ENCODE data around the gene ST3GAL2.

ST3GAL2 gene

GRCh38 chr16:70438969-70439862 lies at the start of gene ST3GAL2:
Gene ST3GAL2 (minus strand): TSS chr16:70439100. CDS start chr16:70398530, 40,570 bp downstream.
- DNase-seq, result peak; percentile 82

DNA sequence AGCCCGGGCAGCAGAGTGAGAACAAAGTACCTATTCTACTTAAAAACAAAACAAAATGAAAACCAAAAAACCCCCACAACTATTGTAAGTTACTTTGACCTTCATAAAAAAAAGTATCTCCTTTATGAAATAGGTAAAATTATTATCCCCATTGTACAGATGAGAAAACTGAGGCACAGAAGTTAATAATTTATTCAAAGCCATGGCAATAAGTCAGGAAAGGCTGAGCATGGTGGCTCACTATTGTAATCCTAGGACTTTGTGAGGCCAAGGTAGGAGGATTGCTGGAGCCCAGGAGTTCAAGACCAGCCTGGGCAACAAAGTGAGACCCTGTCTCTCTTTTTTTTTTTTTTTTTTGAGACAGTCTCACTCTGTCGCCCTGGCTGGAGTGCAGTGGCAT lies 46.0 kb upstream of the ST3GAL2 start:
- DNase-seq, result no peak

DNA sequence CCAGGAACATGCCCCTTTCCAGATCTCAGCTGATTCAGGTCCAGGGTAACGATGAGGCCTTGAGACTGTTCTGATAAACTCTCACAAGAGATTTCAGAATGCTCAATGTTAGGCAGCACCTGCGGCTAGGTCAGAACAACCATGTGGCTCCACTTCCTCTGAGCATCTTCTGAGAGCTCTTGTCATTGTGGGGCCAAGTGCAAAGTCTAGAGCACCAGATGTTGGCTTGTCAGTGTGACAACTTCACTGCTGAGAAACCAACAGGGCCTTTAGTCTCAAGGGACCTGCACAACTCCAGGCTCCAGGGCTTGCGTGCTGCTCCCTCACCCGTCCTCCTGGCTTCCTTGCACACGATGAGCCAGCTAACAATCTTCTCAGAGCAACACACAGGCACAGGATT lies 44.5 kb upstream of the ST3GAL2 start:
- no peak for DNase-seq

- DNase-seq, result no peak
These were observed 43.7 kb upstream of the ST3GAL2 start for GRCh38 chr16:70482624-70483023.

GRCh38 chr16:70481929-70482536 lies 43.1 kb upstream of the ST3GAL2 start:
- DNase-seq, result no peak

DNA sequence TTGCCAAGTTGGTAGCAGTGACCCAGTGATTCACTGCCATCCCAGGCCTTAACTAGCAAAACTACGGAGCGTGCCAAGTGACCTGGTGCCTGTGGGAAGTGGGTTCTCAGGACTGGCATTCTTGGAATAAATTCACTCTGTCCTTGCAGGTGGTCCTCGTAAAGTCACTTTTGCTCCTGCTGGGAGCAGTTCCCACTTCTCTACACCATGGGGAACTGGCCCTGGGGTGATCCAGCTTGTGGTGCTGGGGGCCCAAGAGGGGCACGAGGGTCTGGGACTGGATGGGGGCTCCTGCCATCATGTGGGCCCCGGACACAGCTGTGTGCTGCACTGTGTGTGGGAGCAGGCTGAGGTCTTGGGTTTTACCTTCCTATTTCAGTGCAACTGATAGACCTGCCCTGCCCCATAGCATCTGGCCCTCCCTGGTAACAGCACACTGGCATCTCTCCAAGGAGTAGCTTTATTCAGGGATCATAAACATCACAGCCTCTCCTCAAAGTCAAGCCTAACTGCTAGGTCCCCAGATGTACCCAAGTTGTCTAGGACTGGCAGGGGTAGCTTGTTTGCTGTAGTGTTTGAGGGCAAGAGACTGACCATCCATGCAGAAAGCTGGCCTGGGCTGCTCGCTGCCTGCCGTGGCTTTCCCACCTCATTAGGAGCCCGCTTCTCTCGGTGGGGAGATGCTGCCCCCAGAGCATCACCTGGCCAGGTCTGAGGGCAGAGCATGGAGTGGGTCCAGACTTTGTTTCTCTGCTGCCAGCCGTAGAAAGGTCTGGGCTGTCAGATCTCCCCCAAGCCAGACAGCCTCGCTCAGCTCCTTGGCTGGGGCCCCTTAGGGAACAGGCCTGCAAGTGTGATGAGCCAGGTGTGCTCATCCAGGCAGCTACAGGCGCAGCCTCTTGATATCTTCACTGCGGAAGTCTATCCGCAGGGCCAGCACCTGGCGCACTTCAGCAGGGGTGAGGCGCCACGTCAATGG lies 41.5 kb upstream of the ST3GAL2 start:
- DNase-seq, result no peak

- DNase-seq, result no peak
These were observed 40.0 kb upstream of the ST3GAL2 start for GRCh38 chr16:70478912-70479341.

- no peak for DNase-seq
These were observed 39.3 kb upstream of the ST3GAL2 start for GRCh38 chr16:70478169-70478568.

DNA sequence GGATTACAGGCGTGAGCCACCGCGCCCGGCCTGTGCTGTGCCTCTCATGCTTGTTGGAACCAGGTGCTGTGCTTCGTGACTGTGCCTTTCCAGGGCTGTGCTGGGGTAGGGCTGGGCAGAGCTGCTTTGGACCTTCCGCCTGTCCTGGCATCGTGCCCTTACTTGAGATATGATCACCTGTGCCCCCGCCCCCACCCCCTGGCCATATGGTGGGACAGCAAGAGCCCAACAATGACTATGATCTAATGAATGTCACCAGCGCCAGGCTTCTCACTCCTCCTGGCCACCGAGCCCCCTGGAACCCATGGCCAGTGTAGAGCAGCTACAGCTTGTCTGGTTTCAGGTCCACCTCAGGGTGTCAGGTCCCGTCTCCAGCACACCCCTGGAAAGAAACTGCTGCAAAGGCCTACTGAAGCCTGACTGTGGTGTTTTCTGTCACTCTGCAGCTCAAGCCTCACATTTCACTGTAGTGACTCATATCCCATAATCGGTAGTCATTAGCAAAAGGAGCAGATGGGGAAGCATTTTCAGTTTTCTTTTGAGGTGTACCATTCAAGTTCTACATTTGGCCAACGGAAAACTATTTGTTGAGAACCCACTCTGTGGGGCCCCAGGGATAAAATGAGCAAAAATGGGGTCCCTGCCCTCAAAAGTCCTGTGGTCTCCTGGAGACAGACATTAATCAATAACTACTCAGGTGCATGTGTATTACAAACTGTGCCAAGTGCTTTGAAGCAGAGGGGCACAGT lies 37.5 kb upstream of the ST3GAL2 start:
- no peak for DNase-seq

- no peak for DNase-seq
These were observed 36.4 kb upstream of the ST3GAL2 start for GRCh38 chr16:70475054-70475871.

DNA sequence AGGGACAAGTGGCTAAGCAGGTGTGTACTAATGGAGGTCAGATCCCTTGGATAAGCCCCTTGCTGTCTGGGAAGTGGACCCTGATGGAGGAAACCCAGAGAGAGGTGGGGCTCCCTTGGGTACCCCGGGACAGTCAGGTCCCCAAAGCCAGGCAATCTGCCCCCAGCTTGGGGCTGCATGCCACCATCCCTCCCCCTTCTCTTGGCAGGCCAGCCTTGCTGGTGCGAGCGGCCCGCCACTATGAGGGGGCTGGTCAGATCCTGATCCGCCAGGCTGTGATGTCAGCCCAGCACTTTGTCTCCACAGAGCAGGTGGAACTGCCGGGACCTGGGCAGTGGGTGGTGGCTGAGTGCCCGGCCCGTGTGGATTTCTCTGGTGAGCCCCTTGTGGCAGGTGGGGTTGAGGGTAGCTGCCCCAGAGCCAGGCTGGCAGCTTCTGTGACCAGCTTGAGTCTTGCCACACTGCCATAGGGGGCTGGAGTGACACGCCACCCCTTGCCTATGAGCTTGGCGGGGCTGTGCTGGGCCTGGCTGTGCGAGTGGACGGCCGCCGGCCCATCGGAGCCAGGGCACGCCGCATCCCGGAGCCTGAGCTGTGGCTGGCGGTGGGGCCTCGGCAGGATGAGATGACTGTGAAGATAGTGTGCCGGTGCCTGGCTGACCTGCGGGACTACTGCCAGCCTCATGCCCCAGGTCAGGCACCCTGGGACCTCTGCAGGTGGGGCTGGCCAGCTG lies 35.6 kb upstream of the ST3GAL2 start:
- no peak for DNase-seq

- no peak for DNase-seq
These were observed 34.8 kb upstream of the ST3GAL2 start for GRCh38 chr16:70473446-70474319.

GRCh38 chr16:70472786-70473433 lies 34.0 kb upstream of the ST3GAL2 start:
- DNase-seq, result no peak

- DNase-seq, result no peak
These were observed 32.0 kb upstream of the ST3GAL2 start for GRCh38 chr16:70470927-70471341.

GRCh38 chr16:70470141-70470926 lies 31.4 kb upstream of the ST3GAL2 start:
- DNase-seq, result no peak

- DNase-seq, result no peak
These were observed 30.1 kb upstream of the ST3GAL2 start for GRCh38 chr16:70468776-70469525.

DNA sequence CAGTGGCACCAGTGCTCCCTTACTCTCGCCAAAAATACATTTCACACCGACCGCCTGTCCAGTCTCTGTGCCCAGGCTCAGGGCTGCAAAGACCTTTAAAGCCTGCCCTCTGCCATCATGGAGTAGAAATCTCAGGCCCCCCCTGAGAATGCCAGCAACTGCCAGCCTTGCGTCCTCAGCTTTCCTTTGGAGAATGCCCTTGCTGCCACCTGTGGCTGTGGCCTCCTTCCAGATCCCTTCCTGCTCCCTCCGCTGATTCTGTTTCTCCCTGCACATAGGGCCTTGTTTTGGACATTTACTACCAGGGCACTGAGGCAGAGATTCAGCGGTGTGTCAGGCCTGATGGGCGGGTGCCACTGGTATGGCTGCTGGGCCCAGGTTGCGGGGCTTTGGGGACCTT lies 28.7 kb upstream of the ST3GAL2 start:
- DNase-seq, result no peak

Data from amniotic stem cell (primary cell).